Endothelial cell of umbilical vein (primary cell): ENCODE results near the gene GPN1. TPM values are rescaled to one million over a fixed set of nuclear protein-coding genes. Genes with fewer than 3 reads are reported as not detected.

Source experiments
- BruUV-seq: library from RNA; stranded (reverse); fragments of 400-500 nt; replicated peaks from 2 replicates; lab custom pipeline; 2021; lab: Mats Ljungman, UMichigan
- CTCF ChIA-PET: fragments of 300-600, 350-600 bp; sonication (Branson Sonifier 250); formaldehyde crosslinking; loops from one replicate; lab custom pipeline; 2021; ENCODE audit warnings: antibody characterized with exemption, inconsistent platforms; lab: Charles Lee
- POLR2A ChIA-PET: fragments of 300-600, 350-600 bp; sonication (Branson Sonifier 250); formaldehyde crosslinking; loops from one replicate; lab custom pipeline; 2021; ENCODE audit warnings: antibody characterized with exemption, inconsistent platforms; lab: Charles Lee
- DNase-seq: peaks from one replicate; pipeline ENCODE4 v3.0.0-alpha.2; 2011; ENCODE audit warnings: low read depth, low spot score
- FAIRE-seq: peaks from 2 replicates; lab custom pipeline; 2011; peaks lifted over from hg19 to GRCh38; lab: Jason Lieb, UNC
- H2AFZ ChIP-seq: 2 replicates; pipeline ENCODE4 v1.6.0; 2012; ENCODE audit warnings: low read depth, low read length, control low read depth, inconsistent platforms
- H3K27ac ChIP-seq: 2 replicates; pipeline ENCODE4 v1.5.1; 2011; ENCODE audit warnings: low read depth, mild to moderate bottlenecking, control low read depth, low read length, moderate library complexity; ENCODE audit not compliant: insufficient read depth
- H3K27me3 ChIP-seq, 2 experiments: 2 replicates each; pipeline versions ENCODE4 v1.6.0 to v1.6.1; 2011; ENCODE audit warnings: low read length in 2 of 2, mixed read lengths in 1 of 2; ENCODE audit not compliant: control insufficient read depth in 2 of 2, insufficient read depth in 2 of 2
- H3K36me3 ChIP-seq, 2 experiments: 2 replicates in 1 of 2; 3 replicates in 1 of 2; pipeline ENCODE4 v1.5.1; 2011; ENCODE audit warnings: low read length in 2 of 2, mild to moderate bottlenecking in 1 of 2, moderate library complexity in 1 of 2; ENCODE audit not compliant: control insufficient read depth in 2 of 2, insufficient read depth in 2 of 2; ENCODE audit errors: extremely low read depth in 1 of 2
- H3K4me1 ChIP-seq: 3 replicates; pipeline ENCODE4 v1.5.1; 2011; ENCODE audit warnings: mild to moderate bottlenecking, low read length; ENCODE audit not compliant: control insufficient read depth, insufficient read depth; ENCODE audit errors: extremely low read depth
- H3K4me2 ChIP-seq: 2 replicates; pipeline ENCODE4 v1.6.1; 2011; ENCODE audit warnings: low read length, control low read depth, mixed read lengths; ENCODE audit not compliant: insufficient read depth
- H3K4me3 ChIP-seq, 3 experiments: fragments of 200-600 bp in 1 of 3; sonication (generic), shearing (Covaris generic) in 1 of 3; replicated peaks in 1 of 3; 2 replicates each; pipeline ENCODE4 v1.5.1; 2011 to 2016; ENCODE audit warnings: control low read depth in 3 of 3, low read length in 3 of 3, mild to moderate bottlenecking in 2 of 3, inconsistent platforms in 1 of 3, low read depth in 1 of 3, moderate library complexity in 1 of 3; ENCODE audit not compliant: insufficient read depth in 1 of 3
- H3K79me2 ChIP-seq: 2 replicates; pipeline ENCODE4 v1.6.0; 2012; ENCODE audit warnings: low read length, inconsistent platforms; ENCODE audit not compliant: control insufficient read depth, insufficient read depth
- H3K9ac ChIP-seq: replicated peaks from 2 replicates; pipeline ENCODE3; 2011; ENCODE audit warnings: low read length, control low read depth; ENCODE audit not compliant: insufficient read depth; ENCODE audit errors: extremely low read depth
- H3K9me1 ChIP-seq: replicated peaks from 3 replicates; pipeline ENCODE4 v1.6.0; 2011; ENCODE audit warnings: mild to moderate bottlenecking, low read length; ENCODE audit not compliant: control insufficient read depth, insufficient read depth; ENCODE audit errors: extremely low read depth
- H3K9me3 ChIP-seq: replicated peaks from 2 replicates; pipeline ENCODE4 v1.5.1; 2012; ENCODE audit warnings: low read length, inconsistent platforms; ENCODE audit not compliant: control insufficient read depth, insufficient read depth
- H4K20me1 ChIP-seq: replicated peaks from 2 replicates; pipeline ENCODE3; 2011; ENCODE audit warnings: mild to moderate bottlenecking, low read length; ENCODE audit not compliant: control insufficient read depth, insufficient read depth; ENCODE audit errors: extremely low read depth
- CTCF ChIP-seq, 2 donors: IDR thresholded peaks; 1 replicate in 1 of 2; 2 replicates in 1 of 2; pipeline ENCODE4 v1.5.1; 2011; ENCODE audit warnings: low read length in 2 of 2, mild to moderate bottlenecking in 2 of 2, moderate library complexity in 2 of 2, control low read depth in 1 of 2, inconsistent platforms in 1 of 2, low read depth in 1 of 2; ENCODE audit not compliant: insufficient read depth in 1 of 2; ENCODE audit errors: extremely low read depth in 1 of 2
- EZH2 ChIP-seq: IDR thresholded peaks from 2 replicates; pipeline ENCODE4 v1.6.1; 2012; ENCODE audit warnings: borderline replicate concordance, low read depth, mild to moderate bottlenecking, moderate library complexity, low read length, inconsistent platforms; ENCODE audit not compliant: severe bottlenecking
- FOS ChIP-seq: IDR thresholded peaks from 2 replicates; pipeline ENCODE4 v1.6.1; 2011; ENCODE audit warnings: mild to moderate bottlenecking, low read length, moderate library complexity, borderline replicate concordance; ENCODE audit not compliant: insufficient read depth
- GATA2 ChIP-seq: IDR thresholded peaks from 2 replicates; pipeline ENCODE4 v1.7.0; 2011; ENCODE audit warnings: low read depth, mild to moderate bottlenecking, moderate library complexity, mixed read lengths, low read length; ENCODE audit not compliant: insufficient read length, insufficient read depth
- JUN ChIP-seq: IDR thresholded peaks from 2 replicates; pipeline ENCODE4 v1.6.1; 2011; ENCODE audit warnings: borderline replicate concordance, low read depth; ENCODE audit not compliant: insufficient read length, insufficient read depth
- MAX ChIP-seq: IDR thresholded peaks from 2 replicates; pipeline ENCODE4 v1.6.1; 2011; ENCODE audit not compliant: insufficient read depth, insufficient read length
- MYC ChIP-seq: IDR thresholded peaks from one replicate; pipeline ENCODE4 v1.6.1; 2011; ENCODE audit warnings: mild to moderate bottlenecking, low read depth, low read length
- POLR2A ChIP-seq: IDR thresholded peaks from 2 replicates; pipeline ENCODE4 v1.6.1; 2012; ENCODE audit warnings: low read depth, mild to moderate bottlenecking, control low read depth, low read length
- POLR2AphosphoS5 ChIP-seq: IDR thresholded peaks from 2 replicates; pipeline ENCODE4 v1.6.1; 2012; ENCODE audit warnings: low read depth, mild to moderate bottlenecking, control low read depth, low read length, moderate library complexity; ENCODE audit not compliant: insufficient read depth
- dilution Hi-C: fragments of 300-500 bp; cut with MboI; formaldehyde crosslinking; loops from one replicate; pipeline ENCODE4 v1.15.0; 2019; ENCODE audit warnings: low sequenced_read_pairs; ENCODE audit not compliant: extremely low pct_ligation_motif_present
- intact Hi-C: fragments of 100-400 bp; cut with micrococcal nuclease; formaldehyde crosslinking; loops from one replicate; pipeline ENCODE4 v1.10.0; 2022
- polyA plus RNA-seq, 4 experiments: library from polyadenylated mRNA; depleted of rRNA in 3 of 4; stranded (reverse) in 3 of 4; unstranded in 1 of 4; fragments of >200 nt; gene quantifications; 2 replicates each; pipeline versions ENCODE4 v1.2.1 to v1.2.3, GENCODE V29; 2011 to 2012; ENCODE audit warnings: missing spikeins in 1 of 4
- total RNA-seq: library from RNA; stranded (reverse); gene quantifications from 2 replicates; pipeline ENCODE4 v1.2.3, GENCODE V29; 2021

The GPN1 gene
- total and polyA plus RNA-seq, 2 donors (not counting 3 experiments of a cell fraction or from before 2014, with no cell fraction given), result 35.4 to 45.5 TPM

- no peak for DNase-seq
- Histone ChIP-seq H3K36me3 (no peaks in the 10 kb centered on the region), H3K79me2 (peaks cover 36% of the 10 kb centered on the region), H3K9me3 (no peaks in the 10 kb centered on the region), H2AFZ (no peak overlapping the region), H3K4me3 (no peak overlapping the region), H3K4me2 (no peak overlapping the region), H3K27me3 (no peaks in the 10 kb centered on the region), H3K4me1 (peaks cover 24% of the 10 kb centered on the region), H3K27ac (no peak overlapping the region), H3K9me1 (no peaks in the 10 kb centered on the region), H4K20me1 (peaks cover 3% of the 10 kb centered on the region), H3K9ac (no peak overlapping the region)
- no peak for FAIRE-seq
- dilution Hi-C loops (loop anchor here (25.0 kb wide), 1 partner anchor 119 kb away; no protein-coding TSS in a partner anchor), intact Hi-C loops (loop anchor here (5.0 kb wide), 2 partner anchors 154 to 174 kb away; partner anchors contain the start of genes NRBP1 and PPM1G)
- ChIA-PET CTCF (no interaction called here), POLR2A (interaction anchor here (0.7 kb wide), 1 partner anchor 22 kb away, joined by 3 read pairs; no protein-coding TSS in a partner anchor)
- no peak for TF ChIP-seq POLR2AphosphoS5
- no peak for TF ChIP-seq FOS
- no peak for TF ChIP-seq CTCF (IDR thresholded peaks at IDR 0.05; ENCODE audit: extremely low read depth in 1 of 2, insufficient read depth in 1 of 2, low read depth in 1 of 2, low read length in 2 of 2)
- TF ChIP-seq JUN, result no peak
- TF ChIP-seq POLR2A, result no peak
- no peak for TF ChIP-seq MYC
- TF ChIP-seq EZH2, result no peak
- TF ChIP-seq GATA2, result no peak
- TF ChIP-seq MAX, result no peak
- no TSS peak for BruUV-seq
Observed at GRCh38 chr2:27581417-27582128, 47.3 kb upstream of the GPN1 start.
